ENCODE data around the gene ADARB2. TPM values are rescaled to one million over a fixed set of nuclear protein-coding genes. Genes with fewer than 3 reads are reported as not detected.

ADARB2 gene
- total and polyA plus RNA-seq, 2 experiments from 2014 or later: 2.0 to 5.0 TPM

GRCh38 chr10:1733720-1734119 is 3.6 kb downstream of the ADARB2 start:
- peaks cover 25% of the 10 kb centered on the region for H3K27me3 Mint-ChIP-seq (ENCODE audit: insufficient read depth, low read depth, poor library complexity)
- no peak overlapping the region for H3K27ac Mint-ChIP-seq
- no peaks in the 10 kb centered on the region for H3K9me3 Mint-ChIP-seq
- Histone ChIP-seq H3K27ac (ENCODE audit: low read depth) (no peak overlapping the region), H3K9me2 (ENCODE audit: insufficient read depth) (no peaks in the 10 kb centered on the region), H3K79me2 (replicated peaks; ENCODE audit: insufficient read depth) (peaks cover 21% of the 10 kb centered on the region), H3F3A (replicated peaks; ENCODE audit: low read depth) (no peaks in the 10 kb centered on the region), H3K4me1 (ENCODE audit: insufficient read depth) (peaks cover 40% of the 10 kb centered on the region), H2AFZ (no peak overlapping the region), H3K4me2 (no peak overlapping the region), H3K4me3 (no peak overlapping the region), H3K36me3 (ENCODE audit: insufficient read depth) (no peaks in the 10 kb centered on the region), H4K20me1 (replicated peaks; ENCODE audit: insufficient read depth) (no peaks in the 10 kb centered on the region), H3K27me3 (ENCODE audit: insufficient read depth) (peaks cover 31% of the 10 kb centered on the region)
- DNase-seq (ENCODE audit: low spot score) (no peak), ATAC-seq (no peak)
- H3K4me1 Mint-ChIP-seq: peaks cover 40% of the 10 kb centered on the region
- H3K4me3 Mint-ChIP-seq: no peak overlapping the region
- no peaks in the 10 kb centered on the region for H3K36me3 Mint-ChIP-seq (ENCODE audit: low read depth)
- TF ChIP-seq EZH2 (IDR thresholded peaks at IDR 0.05; ENCODE audit: low read depth, unreplicated experiment) (no peak), JUNB (IDR thresholded peaks at IDR 0.05; ENCODE audit: unreplicated experiment) (no peak), ZNF331 (CRISPR knock-in tag; IDR thresholded peaks at IDR 0.05; ENCODE audit: low read depth) (no peak), ZNF114 (CRISPR knock-in tag; IDR thresholded peaks at IDR 0.05) (no peak), STAT1 (IDR thresholded peaks at IDR 0.05; ENCODE audit: unreplicated experiment) (no peak), CTCF (conservative IDR thresholded peaks at IDR 0.05; ENCODE audit: low read depth in 2 of 2) (no peak), EZH2phosphoT487 (IDR thresholded peaks at IDR 0.05; ENCODE audit: unreplicated experiment) (no peak), CREB1 (CRISPR knock-in tag; IDR thresholded peaks at IDR 0.05; ENCODE audit: low read depth) (no peak), NANOG (IDR thresholded peaks at IDR 0.05; ENCODE audit: borderline replicate concordance) (no peak), REST (IDR thresholded peaks at IDR 0.05; ENCODE audit: unreplicated experiment) (no peak), POLR2AphosphoS5 (IDR thresholded peaks at IDR 0.05; ENCODE audit: low read depth) (no peak), ZNF462 (CRISPR knock-in tag; IDR thresholded peaks at IDR 0.05) (no peak), ETS1 (IDR thresholded peaks at IDR 0.05) (no peak)
